Measurements from ENCODE around the gene ATP13A5.

ATP13A5 gene

DNA sequence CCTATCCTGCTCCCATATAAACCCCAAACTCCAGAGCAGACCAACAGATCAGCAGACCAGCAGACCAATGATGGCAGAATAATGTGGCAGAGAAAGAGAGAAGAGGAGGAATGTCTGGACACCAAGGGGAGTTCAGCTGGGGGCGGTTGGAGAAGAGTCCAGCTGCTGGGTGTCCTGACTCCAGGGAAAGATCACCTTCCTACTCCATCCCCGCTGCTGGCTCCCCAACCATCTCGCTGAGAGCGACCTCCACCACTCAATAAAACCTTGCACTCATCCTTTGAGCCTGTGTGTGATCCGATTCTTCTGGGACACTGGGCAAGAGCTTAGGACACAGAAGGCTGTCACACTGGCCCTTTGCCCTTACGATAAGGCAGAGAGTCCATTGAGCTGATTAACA lies 150.3 kb downstream of the ATP13A5 start:
- DNase-seq (ENCODE audit: low read depth), result no peak
- Histone ChIP-seq H3K9me3 (ENCODE audit: control insufficient read depth, low read length) (no peaks in the 10 kb centered on the region), H3K4me3 (ENCODE audit: low read length) (no peak overlapping the region), H3K36me3 (ENCODE audit: control insufficient read depth, insufficient read depth, low read length, severe bottlenecking) (no peaks in the 10 kb centered on the region), H3K9ac (ENCODE audit: low read length) (no peak overlapping the region), H3K27me3 (replicated peaks; ENCODE audit: control insufficient read depth, insufficient read depth, low read length) (peaks cover 3% of the 10 kb centered on the region), H3K4me1 (ENCODE audit: control insufficient read depth, insufficient read depth, low read length) (no peaks in the 10 kb centered on the region)

DNA sequence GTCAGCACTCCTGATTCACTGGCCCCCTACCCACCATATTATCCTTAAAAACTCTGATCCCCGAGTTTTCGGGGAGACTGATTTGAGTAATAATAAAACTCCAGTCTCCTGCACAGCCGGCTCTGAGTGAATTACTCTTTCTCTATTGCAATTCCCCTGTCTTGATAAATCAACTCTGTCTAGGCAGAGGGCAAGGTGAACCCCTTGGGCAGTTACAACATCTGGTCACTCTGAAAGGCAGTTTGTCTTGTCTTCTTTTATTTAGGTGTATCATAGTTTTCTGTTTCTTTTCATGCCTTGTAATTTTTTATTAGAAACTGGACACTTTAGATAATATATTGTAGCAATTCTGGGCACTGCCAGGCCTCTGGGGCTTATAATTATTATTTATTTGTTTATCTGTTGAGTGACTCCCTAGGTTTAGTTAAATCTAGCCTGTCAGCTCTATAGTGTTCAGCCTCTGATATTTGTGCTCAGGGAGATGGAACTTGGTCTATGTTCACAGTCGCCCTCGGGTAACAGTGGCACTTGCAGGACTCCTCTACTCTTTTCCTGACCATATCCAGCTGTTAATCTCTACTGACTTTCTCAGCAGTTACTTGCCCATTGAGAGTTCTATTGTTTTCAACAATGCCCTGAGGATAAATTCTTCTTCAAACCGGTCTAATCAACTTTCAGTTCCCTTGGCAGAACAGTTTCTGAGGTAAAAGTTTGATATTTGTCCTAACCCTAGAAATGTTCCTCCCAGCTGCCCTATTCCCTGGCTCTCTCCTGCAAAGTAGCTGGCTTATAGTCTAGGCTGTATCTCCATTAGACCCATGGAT lies 153.0 kb downstream of the ATP13A5 start:
- DNase-seq (ENCODE audit: low read depth), result no peak
- Histone ChIP-seq H3K9ac (ENCODE audit: low read length) (no peak overlapping the region), H3K36me3 (ENCODE audit: control insufficient read depth, insufficient read depth, low read length, severe bottlenecking) (no peaks in the 10 kb centered on the region), H3K27me3 (replicated peaks; ENCODE audit: control insufficient read depth, insufficient read depth, low read length) (peaks cover 3% of the 10 kb centered on the region), H3K9me3 (ENCODE audit: control insufficient read depth, low read length) (no peaks in the 10 kb centered on the region), H3K4me3 (ENCODE audit: low read length) (no peak overlapping the region), H3K4me1 (ENCODE audit: control insufficient read depth, insufficient read depth, low read length) (no peaks in the 10 kb centered on the region)

Data from adipocyte (in vitro differentiated cells).